Measurements from ENCODE around the gene AOC3. TPM values are rescaled to one million over a fixed set of nuclear protein-coding genes. Genes with fewer than 3 reads are reported as not detected.

The AOC3 gene
- total and polyA plus RNA-seq, 7 experiments from 2014 or later: 0.98 to 2.0 (median 1.1) TPM; not detected in 2

DNA sequence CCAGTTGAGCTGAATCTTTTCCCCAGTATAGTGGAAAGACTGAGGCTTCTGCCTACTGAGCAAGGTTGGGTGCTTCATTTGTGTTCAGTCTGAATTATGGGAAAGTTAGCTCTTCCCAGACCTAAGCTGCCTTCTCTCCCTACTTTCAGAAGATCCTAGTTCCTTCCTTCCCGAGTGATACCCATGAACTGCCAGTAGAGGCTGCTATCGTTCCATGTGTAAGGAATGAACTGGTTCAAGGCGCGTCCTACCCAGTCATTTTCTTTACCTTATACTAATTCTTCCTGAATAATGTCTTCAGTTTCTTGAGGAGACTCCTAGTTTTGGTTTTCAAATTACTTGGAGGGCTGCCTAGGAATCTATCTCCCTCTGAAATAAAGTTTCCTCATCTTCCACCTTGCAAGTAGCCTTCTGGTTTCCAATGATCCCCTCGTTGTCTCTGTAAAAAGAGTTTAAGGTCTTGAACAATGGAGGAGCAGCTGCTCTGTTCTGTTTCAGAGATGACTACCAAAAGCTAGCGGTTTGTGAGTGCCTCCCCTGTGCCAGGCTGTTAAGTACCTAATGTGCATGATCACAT is 7.6 kb upstream of the AOC3 start:
- H3K27ac Mint-ChIP-seq: peak overlapping the region in 1 of 9 donors; percentile 33
- Histone ChIP-seq H3K4me1 (ENCODE audit: control insufficient read depth in 2 of 2, insufficient read depth in 2 of 2, low read length in 2 of 2) (no peaks in the 10 kb centered on the region), H3K27me3 (ENCODE audit: control insufficient read depth in 2 of 2, insufficient read depth in 2 of 2, low read length in 2 of 2) (no peaks in the 10 kb centered on the region), H3K27ac (ENCODE audit: low read depth, low read length) (no peak overlapping the region), H3K9me3 (ENCODE audit: control insufficient read depth in 2 of 3, low read length in 3 of 3) (no peaks in the 10 kb centered on the region), H3K4me3 (ENCODE audit: low read length) (no peak overlapping the region), H3K36me3 (ENCODE audit: control insufficient read depth in 2 of 3, insufficient read depth in 3 of 3, low read length in 3 of 3) (peaks cover 28 to 73% (median 29%) of the 10 kb centered on the region in 3 experiments)
- peaks cover 0 to 2% (median 0%) of the 10 kb centered on the region in 11 donors for H3K9me3 Mint-ChIP-seq
- ATAC-seq (peak; percentile 46), DNase-seq (peak in 4 of 9 donors; percentile 7 to 33 (median 18))
- no peak overlapping the region for H3K4me3 Mint-ChIP-seq
- peaks cover 9 to 36% (median 19%) of the 10 kb centered on the region in 5 donors for H3K36me3 Mint-ChIP-seq
- intact Hi-C loops (cut with micrococcal nuclease): no loop called here
- H3K27me3 Mint-ChIP-seq: no peaks in the 10 kb centered on the region
- ChIA-PET CTCF (interaction anchor here (0.6 to 1.2 kb wide), 2 partner anchors 19 to 154 kb away, joined by 3 to 4 read pairs; partner anchors contain the start of gene RPL27), POLR2A (interaction anchor here (0.8 to 1.1 kb wide), 2 partner anchors 69 to 155 kb away, joined by 3 to 4 read pairs; partner anchors contain the start of gene RPL27)
- H3K4me1 Mint-ChIP-seq: peaks cover 0 to 8% (median 0%) of the 10 kb centered on the region in 7 donors

DNA sequence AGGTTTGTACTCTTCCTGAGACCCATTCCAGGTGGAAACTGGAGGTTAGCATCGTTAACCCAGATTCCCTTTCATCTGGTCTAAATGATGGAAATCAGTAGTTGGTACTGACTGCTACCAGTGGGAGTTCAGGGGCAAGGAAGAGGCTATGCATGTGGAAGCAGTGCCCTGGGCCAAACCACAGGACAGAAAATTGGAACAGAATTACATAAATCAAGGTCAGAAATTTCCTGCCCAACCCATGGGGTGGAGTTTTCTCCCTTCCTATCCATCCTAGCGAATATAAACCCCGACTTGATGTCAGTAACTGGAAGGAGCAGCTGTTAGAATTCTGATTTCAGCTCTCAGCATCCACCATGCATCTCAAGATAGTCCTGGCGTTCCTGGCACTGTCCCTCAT is 6.7 kb upstream of the AOC3 start, which contains the start of gene AOC2:
Gene AOC2 (plus strand): TSS at position 310 of the 400 bp plus-strand sequence. CDS start 47 bp downstream, at position 357.
- Mint-ChIP-seq H3K4me3 (no peak within 1 kb of the TSS), H3K36me3 (peaks cover 2 to 28% (median 12%) of the 10 kb centered on the region in 5 donors), H3K9me3 (peaks cover 0 to 2% (median 0%) of the 10 kb centered on the region in 11 donors), H3K27ac (peak within 1 kb of the TSS in 1 of 9 donors; percentile 33), H3K4me1 (peaks cover 0 to 8% (median 0%) of the 10 kb centered on the region in 7 donors), H3K27me3 (no peaks in the 10 kb centered on the region)
- intact Hi-C loops (cut with micrococcal nuclease): no loop called here
- no peaks in the 10 kb centered on the region for H3K9me3 ChIP-seq (ENCODE audit: control insufficient read depth in 2 of 3, low read length in 3 of 3)
- H3K36me3 ChIP-seq (ENCODE audit: control insufficient read depth in 2 of 3, insufficient read depth in 3 of 3, low read length in 3 of 3): peaks cover 20 to 65% (median 21%) of the 10 kb centered on the region in 3 experiments
- H3K27ac ChIP-seq (ENCODE audit: low read depth, low read length): no peak within 1 kb of the TSS
- no peaks in the 10 kb centered on the region for H3K27me3 ChIP-seq (ENCODE audit: control insufficient read depth in 2 of 2, insufficient read depth in 2 of 2, low read length in 2 of 2)
- ATAC-seq (no peak), DNase-seq (no peak)
- H3K4me3 ChIP-seq (ENCODE audit: low read length): no peak within 1 kb of the TSS
- POLR2A ChIA-PET: no interaction called here
- no peaks in the 10 kb centered on the region for H3K4me1 ChIP-seq (ENCODE audit: control insufficient read depth in 2 of 2, insufficient read depth in 2 of 2, low read length in 2 of 2)
- CTCF ChIA-PET: interaction anchor here (1.0 to 1.4 kb wide), 3 partner anchors 11 to 495 kb away, joined by 3 to 4 read pairs (median 3); partner anchors contain the start of gene PSME3

- CTCF ChIA-PET: interaction anchor here (1.0 to 1.4 kb wide), 3 partner anchors 11 to 494 kb away, joined by 3 to 4 read pairs (median 3); partner anchors contain the start of gene PSME3
- Histone ChIP-seq H3K27me3 (ENCODE audit: control insufficient read depth in 2 of 2, insufficient read depth in 2 of 2, low read length in 2 of 2) (no peaks in the 10 kb centered on the region), H3K4me3 (ENCODE audit: low read length) (no peak overlapping the region), H3K27ac (ENCODE audit: low read depth, low read length) (no peak overlapping the region), H3K9me3 (ENCODE audit: control insufficient read depth in 2 of 3, low read length in 3 of 3) (no peaks in the 10 kb centered on the region), H3K4me1 (ENCODE audit: control insufficient read depth in 2 of 2, insufficient read depth in 2 of 2, low read length in 2 of 2) (no peaks in the 10 kb centered on the region), H3K36me3 (ENCODE audit: control insufficient read depth in 2 of 3, insufficient read depth in 3 of 3, low read length in 3 of 3) (peaks cover 18 to 58% (median 18%) of the 10 kb centered on the region in 3 experiments)
- Mint-ChIP-seq H3K9me3 (peaks cover 0 to 2% (median 0%) of the 10 kb centered on the region in 11 donors), H3K4me1 (peaks cover 0 to 8% (median 0%) of the 10 kb centered on the region in 7 donors), H3K36me3 (peaks cover 0 to 25% (median 9%) of the 10 kb centered on the region in 5 donors), H3K27me3 (no peaks in the 10 kb centered on the region), H3K27ac (no peak overlapping the region), H3K4me3 (no peak overlapping the region)
- no peak for ATAC-seq
- POLR2A ChIA-PET: interaction anchor here (1.4 kb wide), 1 partner anchor 11 kb away, joined by 3 read pairs; no protein-coding TSS in a partner anchor
- intact Hi-C loops (cut with micrococcal nuclease): no loop called here
- DNase-seq: no peak
These were observed 6.0 kb upstream of the AOC3 start for GRCh38 chr17:42844761-42845555.

DNA sequence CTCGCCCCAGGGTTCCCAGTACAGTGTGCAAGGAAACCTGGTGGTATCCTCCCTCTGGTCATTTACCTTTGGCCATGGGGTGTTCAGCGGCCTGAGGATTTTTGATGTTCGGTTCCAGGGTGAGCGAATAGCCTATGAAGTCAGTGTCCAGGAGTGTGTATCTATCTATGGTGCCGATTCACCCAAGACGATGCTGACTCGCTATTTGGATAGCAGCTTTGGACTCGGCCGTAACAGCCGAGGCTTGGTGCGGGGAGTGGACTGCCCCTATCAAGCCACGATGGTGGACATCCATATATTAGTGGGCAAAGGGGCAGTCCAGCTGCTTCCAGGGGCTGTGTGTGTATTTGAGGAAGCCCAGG is 5.5 kb upstream of the AOC3 start:
- H3K36me3 ChIP-seq (ENCODE audit: control insufficient read depth in 2 of 3, insufficient read depth in 3 of 3, low read length in 3 of 3): peaks cover 15 to 54% (median 18%) of the 10 kb centered on the region in 3 experiments
- no peaks in the 10 kb centered on the region for H3K4me1 ChIP-seq (ENCODE audit: control insufficient read depth in 2 of 2, insufficient read depth in 2 of 2, low read length in 2 of 2)
- H3K27ac ChIP-seq (ENCODE audit: low read depth, low read length): no peak overlapping the region
- DNase-seq: no peak
- no peaks in the 10 kb centered on the region for H3K27me3 ChIP-seq (ENCODE audit: control insufficient read depth in 2 of 2, insufficient read depth in 2 of 2, low read length in 2 of 2)
- peaks cover 0 to 2% (median 0%) of the 10 kb centered on the region in 11 donors for H3K9me3 Mint-ChIP-seq
- H3K4me1 Mint-ChIP-seq: peaks cover 0 to 8% (median 0%) of the 10 kb centered on the region in 7 donors
- ChIA-PET POLR2A (interaction anchor here (1.4 kb wide), 1 partner anchor 11 kb away, joined by 3 read pairs; no protein-coding TSS in a partner anchor), CTCF (interaction anchor here (1.4 kb wide), 1 partner anchor 494 kb away, joined by 3 read pairs; no protein-coding TSS in a partner anchor)
- no peak overlapping the region for H3K4me3 ChIP-seq (ENCODE audit: low read length)
- H3K9me3 ChIP-seq (ENCODE audit: control insufficient read depth in 2 of 3, low read length in 3 of 3): no peaks in the 10 kb centered on the region
- H3K27me3 Mint-ChIP-seq: peaks cover 0 to 4% (median 0%) of the 10 kb centered on the region in 5 donors
- no peak for ATAC-seq
- intact Hi-C loops (cut with micrococcal nuclease): no loop called here
- H3K4me3 Mint-ChIP-seq: no peak overlapping the region
- peak overlapping the region in 2 of 9 donors; percentile 28 to 65 for H3K27ac Mint-ChIP-seq
- H3K36me3 Mint-ChIP-seq: peaks cover 0 to 25% (median 9%) of the 10 kb centered on the region in 5 donors

DNA sequence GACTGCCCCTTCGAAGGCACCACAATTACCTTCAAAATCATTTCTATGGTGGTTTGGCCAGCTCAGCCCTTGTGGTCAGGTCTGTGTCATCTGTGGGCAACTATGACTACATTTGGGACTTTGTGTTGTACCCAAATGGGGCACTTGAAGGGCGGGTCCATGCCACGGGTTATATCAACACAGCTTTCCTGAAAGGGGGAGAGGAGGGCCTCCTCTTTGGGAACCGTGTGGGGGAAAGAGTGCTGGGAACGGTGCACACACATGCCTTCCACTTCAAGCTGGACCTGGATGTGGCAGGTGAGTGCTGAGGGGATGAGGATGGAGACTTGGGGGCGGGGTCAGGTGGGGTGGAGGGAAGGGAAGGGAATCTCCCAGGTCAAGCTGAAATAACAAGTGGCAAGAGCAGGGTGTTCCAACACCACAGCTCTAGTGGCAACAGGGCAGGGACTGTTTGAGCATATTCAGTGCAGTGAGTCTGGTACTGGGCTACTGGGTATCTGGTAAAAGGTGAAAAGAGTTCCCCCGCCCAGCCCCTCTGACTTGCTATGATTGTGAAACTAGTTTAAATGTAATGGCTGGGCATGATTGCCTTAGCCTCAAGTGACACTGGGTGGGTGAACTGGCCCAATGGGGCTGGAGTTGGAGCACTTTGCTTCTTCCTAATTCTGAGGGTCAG is 4.9 kb upstream of the AOC3 start:
- no peaks in the 10 kb centered on the region for H3K4me1 ChIP-seq (ENCODE audit: control insufficient read depth in 2 of 2, insufficient read depth in 2 of 2, low read length in 2 of 2)
- CTCF ChIA-PET: no interaction called here
- DNase-seq (peak in 1 of 9 donors; percentile 43), ATAC-seq (peak; percentile 43)
- intact Hi-C loops (cut with micrococcal nuclease): no loop called here
- H3K36me3 ChIP-seq (ENCODE audit: control insufficient read depth in 2 of 3, insufficient read depth in 3 of 3, low read length in 3 of 3): peaks cover 15 to 50% (median 17%) of the 10 kb centered on the region in 3 experiments
- no peak overlapping the region for H3K4me3 ChIP-seq (ENCODE audit: low read length)
- Mint-ChIP-seq H3K27ac (peak overlapping the region in 4 of 9 donors; percentile 8 to 65 (median 46)), H3K4me3 (peak overlapping the region in 1 of 10 donors; percentile 33), H3K27me3 (peaks cover 0 to 5% (median 0%) of the 10 kb centered on the region in 5 donors), H3K4me1 (peaks cover 0 to 10% (median 0%) of the 10 kb centered on the region in 7 donors), H3K9me3 (peaks cover 0 to 2% (median 0%) of the 10 kb centered on the region in 11 donors), H3K36me3 (peaks cover 0 to 25% (median 9%) of the 10 kb centered on the region in 5 donors)
- no peaks in the 10 kb centered on the region for H3K9me3 ChIP-seq (ENCODE audit: control insufficient read depth in 2 of 3, low read length in 3 of 3)
- no peak overlapping the region for H3K27ac ChIP-seq (ENCODE audit: low read depth, low read length)
- POLR2A ChIA-PET: interaction anchor here (0.6 to 1.4 kb wide), 2 partner anchors 12 to 862 kb away, joined by 3 read pairs; no protein-coding TSS in a partner anchor
- H3K27me3 ChIP-seq (ENCODE audit: control insufficient read depth in 2 of 2, insufficient read depth in 2 of 2, low read length in 2 of 2): no peaks in the 10 kb centered on the region

All from naive thymus-derived CD4-positive, alpha-beta T cell (primary cell).